Astrocyte (in vitro differentiated cells and primary cell): ENCODE measurements around the gene KCNJ2.

Experiments used
- EZH2 ChIP-seq: IDR thresholded peaks from 2 replicates; pipeline ENCODE4 v1.6.1; 2012; ENCODE audit warnings: mild to moderate bottlenecking, low read length, inconsistent platforms; ENCODE audit not compliant: insufficient read depth
- TF ChIP-seq, protein P1 (sequence below): IDR thresholded peaks from 2 replicates; pipeline ENCODE4 v1.5.1; 2011; ENCODE audit warnings: low read depth, mild to moderate bottlenecking, inconsistent platforms, low read length, moderate library complexity; ENCODE audit not compliant: insufficient read depth

GRCh38 chr17:70168977-70169708, at the start of gene KCNJ2:
- no peak for TF ChIP-seq EZH2
- TF ChIP-seq, protein P1, sequence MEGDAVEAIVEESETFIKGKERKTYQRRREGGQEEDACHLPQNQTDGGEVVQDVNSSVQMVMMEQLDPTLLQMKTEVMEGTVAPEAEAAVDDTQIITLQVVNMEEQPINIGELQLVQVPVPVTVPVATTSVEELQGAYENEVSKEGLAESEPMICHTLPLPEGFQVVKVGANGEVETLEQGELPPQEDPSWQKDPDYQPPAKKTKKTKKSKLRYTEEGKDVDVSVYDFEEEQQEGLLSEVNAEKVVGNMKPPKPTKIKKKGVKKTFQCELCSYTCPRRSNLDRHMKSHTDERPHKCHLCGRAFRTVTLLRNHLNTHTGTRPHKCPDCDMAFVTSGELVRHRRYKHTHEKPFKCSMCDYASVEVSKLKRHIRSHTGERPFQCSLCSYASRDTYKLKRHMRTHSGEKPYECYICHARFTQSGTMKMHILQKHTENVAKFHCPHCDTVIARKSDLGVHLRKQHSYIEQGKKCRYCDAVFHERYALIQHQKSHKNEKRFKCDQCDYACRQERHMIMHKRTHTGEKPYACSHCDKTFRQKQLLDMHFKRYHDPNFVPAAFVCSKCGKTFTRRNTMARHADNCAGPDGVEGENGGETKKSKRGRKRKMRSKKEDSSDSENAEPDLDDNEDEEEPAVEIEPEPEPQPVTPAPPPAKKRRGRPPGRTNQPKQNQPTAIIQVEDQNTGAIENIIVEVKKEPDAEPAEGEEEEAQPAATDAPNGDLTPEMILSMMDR: no peak
